Testis (tissue), 3 donors: ENCODE data around the gene COMMD10. TPM values are rescaled to one million over a fixed set of nuclear protein-coding genes. Genes with fewer than 3 reads are reported as not detected.
"Not testable (repeated sequence)": the region's sequence is repeated elsewhere in the genome, so short reads cannot be mapped to it uniquely, and the experiment has no call there.

Experiments
- DNase-seq: peaks from one replicate; pipeline ENCODE4 v3.0.0-alpha.2; 2019
- H3K27ac ChIP-seq, 2 donors: fragments of 200-600 bp; sonication (generic); one replicate each; pipeline ENCODE4 v1.5.1; 2019
- H3K27me3 ChIP-seq: fragments of 200-600 bp; sonication (generic); one replicate; pipeline ENCODE4 v1.5.1; 2019
- H3K36me3 ChIP-seq: fragments of 200-600 bp; sonication (generic); one replicate; pipeline ENCODE4 v1.5.1; 2017; ENCODE audit warnings: low read depth; ENCODE audit errors: missing control alignments
- H3K4me1 ChIP-seq: fragments of 200-600 bp; sonication (generic); one replicate; pipeline ENCODE4 v1.5.1; 2019
- H3K4me3 ChIP-seq, 2 donors: fragments of 200-600 bp; sonication (generic); one replicate each; pipeline ENCODE4 v1.5.1; 2017 to 2019
- H3K9me3 ChIP-seq: fragments of 200-600 bp; sonication (generic); one replicate; pipeline ENCODE4 v1.5.1; 2017
- POLR2A ChIP-seq: fragments of 450-650 bp; IDR thresholded peaks from one replicate; pipeline ENCODE4 v1.6.1; 2017; ENCODE audit warnings: antibody characterized with exemption, mild to moderate bottlenecking, moderate library complexity
- WGBS, 2 donors: methylation state at CpG; one replicate each; pipeline ENCODE4 v1.1.5; 2018; 5-methylcytosine and 5-hydroxymethylcytosine counted together
- intact Hi-C: fragments of 100-400 bp; cut with DNase I; formaldehyde crosslinking; loops from one replicate; pipeline ENCODE4 v1.15.1; 2023; ENCODE audit warnings: low total_unique reads
- polyA plus RNA-seq: library from polyadenylated mRNA; stranded (reverse); fragments of 350-450 nt; fragmentation: Illumina TruSeq; extraction: RNeasy Lipid Tissue Mini Kit (QIAGEN cat#74804); gene quantifications from one replicate; pipeline ENCODE4 v1.2.3, GENCODE V29; 2014; ENCODE audit warnings: low read depth, low replicate concordance; ENCODE audit not compliant: insufficient read depth
- total RNA-seq, 2 donors: library from RNA; depleted of rRNA; stranded (reverse); fragments of >200 nt; gene quantifications; one replicate each; pipeline ENCODE4 v1.2.3, GENCODE V29; 2016
- TF ChIP-seq, protein P1 (sequence below), 3 experiments: fragments of 450-650 bp in 2 of 3; fragments of 200-600 bp in 1 of 3; sonication (generic) in 1 of 3; IDR thresholded peaks; one replicate each; pipeline ENCODE4 v1.5.1; 2016 to 2019; ENCODE audit warnings: antibody characterized with exemption in 3 of 3, mild to moderate bottlenecking in 2 of 3, moderate library complexity in 1 of 3

The COMMD10 gene
- total and polyA plus RNA-seq, 3 donors from 2014 or later = 16.6 to 36.1 (median 29.7) TPM

DNA sequence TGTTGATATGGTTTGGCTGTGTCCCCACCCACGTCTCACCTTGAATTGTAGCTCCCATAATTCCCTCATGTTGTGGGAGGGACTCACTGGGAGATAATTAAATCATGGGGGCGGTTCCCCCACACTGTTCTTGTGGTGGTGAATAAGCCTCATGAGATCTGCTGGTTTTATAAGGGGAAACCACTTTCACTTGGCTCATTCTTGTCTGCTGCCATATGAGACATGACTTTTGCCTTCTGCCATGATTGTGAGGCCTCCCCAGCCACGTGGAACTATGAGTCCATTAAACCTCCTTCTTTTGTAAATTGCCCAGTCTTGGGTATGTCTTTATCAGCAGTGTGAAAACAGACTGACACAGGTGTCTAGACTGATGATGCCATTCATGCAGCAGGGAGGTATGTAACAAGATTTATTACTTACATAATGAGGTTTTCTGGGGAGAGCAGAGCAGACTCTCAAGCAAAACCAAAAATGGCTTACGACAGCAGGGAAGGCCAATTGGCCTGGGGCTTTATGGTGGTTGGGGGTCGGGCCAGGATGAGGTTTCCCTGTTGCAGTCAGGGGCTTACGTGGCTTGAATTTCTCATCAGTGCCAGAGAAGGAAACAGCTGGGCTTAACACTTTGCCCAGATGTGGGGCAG lies 9.5 kb upstream of the COMMD10 start:
- no peak overlapping the region for H3K4me3 ChIP-seq
- no peak for DNase-seq
- intact Hi-C loops = no loop called here
- no peaks in the 10 kb centered on the region for H3K4me1 ChIP-seq
- no peak overlapping the region for H3K27ac ChIP-seq
- no peaks in the 10 kb centered on the region for H3K36me3 ChIP-seq
- 63 to 69% methylated on average over 6 of the region's 6 CpGs for WGBS, 2 donors
- TF ChIP-seq POLR2A = no peak
- TF ChIP-seq, protein P1, sequence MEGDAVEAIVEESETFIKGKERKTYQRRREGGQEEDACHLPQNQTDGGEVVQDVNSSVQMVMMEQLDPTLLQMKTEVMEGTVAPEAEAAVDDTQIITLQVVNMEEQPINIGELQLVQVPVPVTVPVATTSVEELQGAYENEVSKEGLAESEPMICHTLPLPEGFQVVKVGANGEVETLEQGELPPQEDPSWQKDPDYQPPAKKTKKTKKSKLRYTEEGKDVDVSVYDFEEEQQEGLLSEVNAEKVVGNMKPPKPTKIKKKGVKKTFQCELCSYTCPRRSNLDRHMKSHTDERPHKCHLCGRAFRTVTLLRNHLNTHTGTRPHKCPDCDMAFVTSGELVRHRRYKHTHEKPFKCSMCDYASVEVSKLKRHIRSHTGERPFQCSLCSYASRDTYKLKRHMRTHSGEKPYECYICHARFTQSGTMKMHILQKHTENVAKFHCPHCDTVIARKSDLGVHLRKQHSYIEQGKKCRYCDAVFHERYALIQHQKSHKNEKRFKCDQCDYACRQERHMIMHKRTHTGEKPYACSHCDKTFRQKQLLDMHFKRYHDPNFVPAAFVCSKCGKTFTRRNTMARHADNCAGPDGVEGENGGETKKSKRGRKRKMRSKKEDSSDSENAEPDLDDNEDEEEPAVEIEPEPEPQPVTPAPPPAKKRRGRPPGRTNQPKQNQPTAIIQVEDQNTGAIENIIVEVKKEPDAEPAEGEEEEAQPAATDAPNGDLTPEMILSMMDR (IDR thresholded peaks at IDR 0.05) = no peak
- no peaks in the 10 kb centered on the region for H3K27me3 ChIP-seq
- H3K9me3 ChIP-seq = no peaks in the 10 kb centered on the region

GRCh38 chr5:116076496-116076895 lies 8.3 kb upstream of the COMMD10 start:
- intact Hi-C loops = no loop called here
- 84 to 89% methylated on average over 1 of the region's 1 CpG for WGBS, 2 donors
- Histone ChIP-seq H3K4me1 (no peaks in the 10 kb centered on the region), H3K9me3 (no peaks in the 10 kb centered on the region), H3K27ac (no peak overlapping the region), H3K36me3 (no peaks in the 10 kb centered on the region), H3K27me3 (no peaks in the 10 kb centered on the region), H3K4me3 (no peak overlapping the region)
- TF ChIP-seq POLR2A = no peak
- TF ChIP-seq, protein P1 (IDR thresholded peaks at IDR 0.05) = no peak
- DNase-seq = no peak

DNA sequence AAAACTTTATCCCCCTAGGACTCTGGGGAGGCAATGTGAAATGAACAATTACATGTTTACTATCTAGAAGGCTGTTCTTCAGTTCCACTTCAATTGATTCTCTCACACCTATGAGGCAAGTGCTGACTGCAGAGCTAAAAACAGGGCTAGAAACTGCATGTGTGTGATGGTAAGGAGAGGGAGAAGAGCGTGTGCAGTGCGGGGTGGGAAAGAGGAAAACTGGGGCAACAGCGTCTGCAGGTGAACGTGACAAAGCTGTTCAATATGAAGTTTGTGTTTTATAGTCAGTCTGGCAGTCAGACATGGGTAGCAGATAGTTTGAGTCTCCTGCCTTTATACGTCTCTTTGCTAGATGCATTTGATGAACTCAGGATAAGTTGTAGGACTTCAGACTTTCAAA lies 6.6 kb upstream of the COMMD10 start:
- intact Hi-C loops = no loop called here
- TF ChIP-seq, protein P1 (IDR thresholded peaks at IDR 0.05) = no peak
- TF ChIP-seq POLR2A = no peak
- no peak for DNase-seq
- Histone ChIP-seq H3K36me3 (no peaks in the 10 kb centered on the region), H3K27ac (no peak overlapping the region), H3K9me3 (no peaks in the 10 kb centered on the region), H3K27me3 (no peaks in the 10 kb centered on the region), H3K4me3 (no peak overlapping the region), H3K4me1 (no peaks in the 10 kb centered on the region)
- WGBS, 2 donors = 95% methylated on average over 5 of the region's 5 CpGs

GRCh38 chr5:116084287-116084691 lies 536 bp upstream of the COMMD10 start:
- Histone ChIP-seq H3K4me1 (peaks cover 12% of the 10 kb centered on the region), H3K27me3 (no peaks in the 10 kb centered on the region), H3K4me3 (peak overlapping the region; percentile 94 to 98), H3K27ac (peak overlapping the region; percentile 92 to 94), H3K9me3 (no peaks in the 10 kb centered on the region), H3K36me3 (no peaks in the 10 kb centered on the region)
- 5 to 23% methylated on average over 11 of the region's 11 CpGs for WGBS, 2 donors
- TF ChIP-seq, protein P1 (IDR thresholded peaks at IDR 0.05) = no peak
- no peak for TF ChIP-seq POLR2A
- intact Hi-C loops = no loop called here
- DNase-seq = peak; percentile 29

GRCh38 chr5:116086309-116086708 lies 1.5 kb downstream of the COMMD10 start:
- H3K27ac ChIP-seq, H3K36me3 ChIP-seq, intact Hi-C loops, H3K9me3 ChIP-seq, H3K27me3 ChIP-seq, DNase-seq: not testable (repeated sequence)
- peak overlapping the region in 1 of 2 donors; percentile 98 for H3K4me3 ChIP-seq
- 69 to 78% methylated on average over 11 of the region's 11 CpGs for WGBS, 2 donors
- peaks cover 12% of the 10 kb centered on the region for H3K4me1 ChIP-seq
